ENCODE results near the gene APBB1IP.

APBB1IP gene

DNA sequence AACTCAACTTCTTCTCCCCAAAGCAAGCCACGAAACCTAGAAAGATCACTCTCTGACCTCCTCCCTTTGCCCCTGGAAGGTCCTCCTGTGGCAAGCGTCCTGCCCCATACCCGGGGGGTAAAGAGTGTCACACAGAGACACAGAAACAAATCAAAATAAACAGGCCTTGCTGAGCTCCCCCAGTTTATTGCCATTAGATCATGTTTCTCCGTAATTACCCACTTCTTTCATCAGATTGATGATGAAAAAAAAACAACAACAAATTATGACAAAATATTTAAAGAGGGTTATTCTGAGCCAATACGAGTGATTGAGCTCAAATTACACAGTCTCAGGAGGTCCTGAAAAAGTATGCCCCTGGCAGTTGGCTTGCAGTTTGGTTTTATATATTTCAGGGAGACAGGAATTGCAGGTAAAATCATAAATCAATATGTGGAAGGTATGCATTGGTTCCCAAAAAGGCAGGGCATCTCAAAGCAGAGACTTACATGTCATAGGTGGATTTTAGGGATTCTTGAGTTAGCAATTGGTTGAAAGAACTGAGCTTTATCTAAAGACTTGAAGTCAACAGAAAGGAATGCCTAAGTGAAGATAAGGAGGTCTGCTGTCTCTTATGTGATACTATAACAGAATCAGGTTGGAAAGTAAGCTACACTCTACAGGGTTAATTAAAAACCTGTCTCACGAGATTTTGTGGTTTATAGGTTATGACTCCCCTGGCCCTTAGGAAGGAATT, 86.2 kb downstream of the APBB1IP start:
- H3K4ac ChIP-seq (ENCODE audit: low read depth, low read length) = peak overlapping the region; percentile 88
- H3K4me3 ChIP-seq (ENCODE audit: low read depth, low read length) = no peak overlapping the region
- no peak overlapping the region for H2AFZ ChIP-seq (ENCODE audit: insufficient read depth, low read length, poor library complexity)
- peak overlapping the region; percentile 97 for H2BK12ac ChIP-seq (ENCODE audit: low read length)
- H3K18ac ChIP-seq (ENCODE audit: low read length) = no peak overlapping the region
- peak overlapping the region; percentile 86 for H3K27ac ChIP-seq (ENCODE audit: low read depth, low read length)
- H3K79me2 ChIP-seq (ENCODE audit: control insufficient read depth, insufficient read depth, low read length, poor library complexity) = peaks cover 1% of the 10 kb centered on the region
- H3K9me3 ChIP-seq (ENCODE audit: insufficient read depth, low read depth, low read length) = no peaks in the 10 kb centered on the region
- no peaks in the 10 kb centered on the region for H3K27me3 ChIP-seq (ENCODE audit: insufficient read depth, low read length)
- peak overlapping the region; percentile 94 for H2AK5ac ChIP-seq (ENCODE audit: low read length)
- WGBS (ENCODE audit: extremely low coverage, insufficient coverage, insufficient read length) = no CpG with 5 or more reads among the region's 6 CpGs
- H3K79me1 ChIP-seq (ENCODE audit: low read length) = peaks cover 10% of the 10 kb centered on the region
- H3K14ac ChIP-seq (ENCODE audit: low read length) = peak overlapping the region; percentile 74
- peaks cover 0 to 2% of the 10 kb centered on the region in 2 experiments for H3K36me3 ChIP-seq (ENCODE audit: control insufficient read depth in 1 of 2, insufficient read depth in 2 of 2, low read length in 2 of 2)
- H3K4me2 ChIP-seq (ENCODE audit: low read length) = no peak overlapping the region
- DNase-seq = peak in 1 of 2 donors; percentile 71
- H2BK5ac ChIP-seq (ENCODE audit: low read depth, low read length, poor library complexity) = peak overlapping the region; percentile 97
- H4K12ac ChIP-seq (ENCODE audit: low read depth, low read length) = peak overlapping the region; percentile 93
- H3K4me1 ChIP-seq (ENCODE audit: control insufficient read depth in 1 of 2, insufficient read depth in 2 of 2, low read length in 2 of 2) = peaks cover 7 to 13% of the 10 kb centered on the region in 2 experiments
- no peak overlapping the region for H3K23ac ChIP-seq (ENCODE audit: low read length)
- peak overlapping the region; percentile 96 for H2BK120ac ChIP-seq (ENCODE audit: insufficient read depth, low read length, poor library complexity)
- H3K9ac ChIP-seq (ENCODE audit: low read length) = no peak overlapping the region
- peak overlapping the region; percentile 89 for H4K91ac ChIP-seq (ENCODE audit: low read depth, low read length)
- H4K8ac ChIP-seq (ENCODE audit: low read depth, low read length) = peak overlapping the region; percentile 79

DNA sequence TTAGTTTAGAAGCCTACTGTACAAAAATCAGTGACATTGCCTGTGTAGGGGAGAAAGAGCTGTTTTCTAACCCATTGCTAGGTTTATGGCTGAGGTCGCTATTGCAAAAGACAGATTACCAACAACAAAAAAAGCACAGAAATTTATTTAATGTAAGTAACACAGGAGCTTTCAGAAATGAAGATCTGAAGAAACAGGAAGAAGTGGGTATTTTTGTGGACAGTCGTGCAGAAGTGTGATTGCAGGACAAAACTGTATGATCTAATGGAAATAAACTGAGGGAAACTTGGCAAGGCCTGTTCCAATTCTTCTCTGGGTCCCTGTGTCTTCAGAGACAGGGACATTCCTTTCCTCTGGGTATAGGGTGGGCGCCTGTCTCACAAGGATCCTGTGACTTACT, 87.4 kb downstream of the APBB1IP start:
- Histone ChIP-seq H2BK12ac (ENCODE audit: low read length) (peak overlapping the region; percentile 21), H3K79me1 (ENCODE audit: low read length) (peaks cover 10% of the 10 kb centered on the region), H2BK120ac (ENCODE audit: insufficient read depth, low read length, poor library complexity) (peak overlapping the region; percentile 35), H2AFZ (ENCODE audit: insufficient read depth, low read length, poor library complexity) (no peak overlapping the region), H3K9me3 (ENCODE audit: insufficient read depth, low read depth, low read length) (no peaks in the 10 kb centered on the region), H3K4me2 (ENCODE audit: low read length) (no peak overlapping the region), H4K91ac (ENCODE audit: low read depth, low read length) (no peak overlapping the region), H4K8ac (ENCODE audit: low read depth, low read length) (no peak overlapping the region), H3K4ac (ENCODE audit: low read depth, low read length) (no peak overlapping the region), H3K27ac (ENCODE audit: low read depth, low read length) (peak overlapping the region; percentile 17), H3K36me3 (ENCODE audit: control insufficient read depth in 1 of 2, insufficient read depth in 2 of 2, low read length in 2 of 2) (no peaks in the 10 kb centered on the region), H2AK5ac (ENCODE audit: low read length) (no peak overlapping the region), H3K14ac (ENCODE audit: low read length) (no peak overlapping the region), H3K9ac (ENCODE audit: low read length) (no peak overlapping the region), H3K27me3 (ENCODE audit: insufficient read depth, low read length) (no peaks in the 10 kb centered on the region), H2BK5ac (ENCODE audit: low read depth, low read length, poor library complexity) (no peak overlapping the region), H3K18ac (ENCODE audit: low read length) (no peak overlapping the region), H3K23ac (ENCODE audit: low read length) (no peak overlapping the region), H3K79me2 (ENCODE audit: control insufficient read depth, insufficient read depth, low read length, poor library complexity) (peaks cover 1% of the 10 kb centered on the region), H3K4me3 (ENCODE audit: low read depth, low read length) (no peak overlapping the region), H3K4me1 (ENCODE audit: control insufficient read depth in 1 of 2, insufficient read depth in 2 of 2, low read length in 2 of 2) (peaks cover 7 to 13% of the 10 kb centered on the region in 2 experiments), H4K12ac (ENCODE audit: low read depth, low read length) (no peak overlapping the region)
- no CpG with 5 or more reads among the region's 3 CpGs for WGBS (ENCODE audit: extremely low coverage, insufficient coverage, insufficient read length)
- DNase-seq = no peak

DNA sequence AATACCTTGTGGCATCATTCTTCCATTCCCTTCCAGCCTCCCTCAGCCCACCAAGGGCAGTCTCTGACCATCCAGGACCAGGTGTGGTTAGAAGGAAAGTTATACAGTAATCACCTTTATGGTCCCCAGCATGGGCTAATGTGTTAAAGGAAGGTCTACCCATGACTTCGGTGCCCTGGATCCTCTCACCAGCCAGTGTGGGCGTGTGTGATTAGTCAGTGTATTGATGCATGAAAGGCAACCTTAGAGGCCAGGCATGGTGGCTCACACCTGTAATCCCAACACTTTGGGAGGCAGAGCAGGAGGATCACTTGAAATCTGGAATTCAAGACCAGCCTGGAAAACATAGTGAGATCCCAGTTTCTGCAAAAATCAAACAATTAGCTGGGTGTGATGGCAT, 88.9 kb downstream of the APBB1IP start:
- no peak overlapping the region for H3K4me2 ChIP-seq (ENCODE audit: low read length)
- no peaks in the 10 kb centered on the region for H3K27me3 ChIP-seq (ENCODE audit: insufficient read depth, low read length)
- H3K4me3 ChIP-seq (ENCODE audit: low read depth, low read length) = no peak overlapping the region
- peaks cover 1% of the 10 kb centered on the region for H3K79me2 ChIP-seq (ENCODE audit: control insufficient read depth, insufficient read depth, low read length, poor library complexity)
- H3K4me1 ChIP-seq (ENCODE audit: control insufficient read depth in 1 of 2, insufficient read depth in 2 of 2, low read length in 2 of 2) = peaks cover 7 to 13% of the 10 kb centered on the region in 2 experiments
- H3K4ac ChIP-seq (ENCODE audit: low read depth, low read length) = no peak overlapping the region
- WGBS (ENCODE audit: extremely low coverage, insufficient coverage, insufficient read length) = no CpG with 5 or more reads among the region's 2 CpGs
- peak overlapping the region; percentile 25 for H3K14ac ChIP-seq (ENCODE audit: low read length)
- no peak overlapping the region for H3K9ac ChIP-seq (ENCODE audit: low read length)
- H3K9me3 ChIP-seq (ENCODE audit: insufficient read depth, low read depth, low read length) = no peaks in the 10 kb centered on the region
- H3K23ac ChIP-seq (ENCODE audit: low read length) = no peak overlapping the region
- H3K18ac ChIP-seq (ENCODE audit: low read length) = no peak overlapping the region
- no peak overlapping the region for H3K27ac ChIP-seq (ENCODE audit: low read depth, low read length)
- no peak for DNase-seq
- H4K12ac ChIP-seq (ENCODE audit: low read depth, low read length) = no peak overlapping the region
- no peak overlapping the region for H4K91ac ChIP-seq (ENCODE audit: low read depth, low read length)
- peaks cover 10% of the 10 kb centered on the region for H3K79me1 ChIP-seq (ENCODE audit: low read length)
- peak overlapping the region; percentile 64 for H2AK5ac ChIP-seq (ENCODE audit: low read length)
- no peak overlapping the region for H2AFZ ChIP-seq (ENCODE audit: insufficient read depth, low read length, poor library complexity)
- peak overlapping the region; percentile 65 for H2BK12ac ChIP-seq (ENCODE audit: low read length)
- no peak overlapping the region for H2BK5ac ChIP-seq (ENCODE audit: low read depth, low read length, poor library complexity)
- no peak overlapping the region for H2BK120ac ChIP-seq (ENCODE audit: insufficient read depth, low read length, poor library complexity)
- H3K36me3 ChIP-seq (ENCODE audit: control insufficient read depth in 1 of 2, insufficient read depth in 2 of 2, low read length in 2 of 2) = no peaks in the 10 kb centered on the region
- peak overlapping the region; percentile 52 for H4K8ac ChIP-seq (ENCODE audit: low read depth, low read length)

DNA sequence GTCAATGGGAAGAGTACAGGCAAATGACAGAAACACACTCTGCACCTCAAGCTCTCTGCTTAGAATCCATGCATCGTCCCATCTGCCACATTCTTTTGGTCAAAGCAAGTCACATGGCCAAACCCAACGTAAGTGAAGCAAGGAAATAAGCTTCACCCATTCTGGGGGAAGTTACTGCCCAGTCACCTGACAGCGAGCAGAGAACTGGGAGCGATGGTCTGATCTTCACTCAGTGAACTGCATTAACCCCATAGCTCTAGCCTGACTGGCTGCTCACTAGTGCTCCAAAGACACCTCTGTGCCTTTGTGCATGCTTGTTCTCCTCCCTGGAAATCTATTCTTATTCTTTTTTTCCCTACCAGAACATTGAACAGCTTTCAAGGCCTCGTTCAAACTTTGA, 89.9 kb downstream of the APBB1IP start:
- Histone ChIP-seq H4K8ac (ENCODE audit: low read depth, low read length) (no peak overlapping the region), H2AFZ (ENCODE audit: insufficient read depth, low read length, poor library complexity) (no peak overlapping the region), H3K27ac (ENCODE audit: low read depth, low read length) (no peak overlapping the region), H3K9ac (ENCODE audit: low read length) (no peak overlapping the region), H4K12ac (ENCODE audit: low read depth, low read length) (no peak overlapping the region), H3K4ac (ENCODE audit: low read depth, low read length) (no peak overlapping the region), H3K23ac (ENCODE audit: low read length) (no peak overlapping the region), H3K4me1 (ENCODE audit: control insufficient read depth in 1 of 2, insufficient read depth in 2 of 2, low read length in 2 of 2) (peaks cover 7 to 13% of the 10 kb centered on the region in 2 experiments), H3K79me2 (ENCODE audit: control insufficient read depth, insufficient read depth, low read length, poor library complexity) (peaks cover 1% of the 10 kb centered on the region), H3K14ac (ENCODE audit: low read length) (no peak overlapping the region), H2BK120ac (ENCODE audit: insufficient read depth, low read length, poor library complexity) (no peak overlapping the region), H2BK5ac (ENCODE audit: low read depth, low read length, poor library complexity) (no peak overlapping the region), H3K79me1 (ENCODE audit: low read length) (peaks cover 10% of the 10 kb centered on the region), H3K18ac (ENCODE audit: low read length) (no peak overlapping the region), H3K27me3 (ENCODE audit: insufficient read depth, low read length) (no peaks in the 10 kb centered on the region), H4K91ac (ENCODE audit: low read depth, low read length) (no peak overlapping the region), H2BK12ac (ENCODE audit: low read length) (no peak overlapping the region), H3K4me2 (ENCODE audit: low read length) (no peak overlapping the region), H3K4me3 (ENCODE audit: low read depth, low read length) (no peak overlapping the region), H3K36me3 (ENCODE audit: control insufficient read depth in 1 of 2, insufficient read depth in 2 of 2, low read length in 2 of 2) (no peaks in the 10 kb centered on the region), H3K9me3 (ENCODE audit: insufficient read depth, low read depth, low read length) (no peaks in the 10 kb centered on the region), H2AK5ac (ENCODE audit: low read length) (no peak overlapping the region)
- DNase-seq = no peak
- no CpG with 5 or more reads among the region's 5 CpGs for WGBS (ENCODE audit: extremely low coverage, insufficient coverage, insufficient read length)
